ENCODE measurements around the gene ASAP3.

- TF ChIP-seq CTCF (IDR thresholded peaks at IDR 0.05; ENCODE audit: insufficient read depth, low read length, poor library complexity, severe bottlenecking) (no peak), EZH2phosphoT487 (conservative IDR thresholded peaks at IDR 0.05; ENCODE audit: low read length) (no peak)
Observed at GRCh38 chr1:23425193-23425494, 58.8 kb downstream of the ASAP3 start.

Data from SU-DHL-6 (cell line).